Left forelimb (tissue), 1 donor: ENCODE results near the gene MCRS1.
"Not testable (repeated sequence)": the region's sequence is repeated elsewhere in the genome, so short reads cannot be mapped to it uniquely, and the experiment has no call there.

Experiments
- DNase-seq: peaks from one replicate; pipeline ENCODE4 v3.0.0-alpha.2; 2018; ENCODE audit warnings: low spot score

MCRS1 gene

GRCh38 chr12:49567611-49568441 is at the start of gene MCRS1:
Gene MCRS1 (minus strand): TSS chr12:49568142. CDS start chr12:49566731, 1,411 bp downstream.
- DNase-seq = peak; percentile 92

- DNase-seq = no peak
These were observed 48.7 kb upstream of the MCRS1 start for GRCh38 chr12:49616533-49617219.

GRCh38 chr12:49615725-49616124 is 47.8 kb upstream of the MCRS1 start:
- no peak for DNase-seq

GRCh38 chr12:49612210-49612609 is 44.3 kb upstream of the MCRS1 start:
- no peak for DNase-seq

- not testable (repeated sequence) for DNase-seq
These were observed 42.8 kb upstream of the MCRS1 start for GRCh38 chr12:49610785-49611184.

- DNase-seq = no peak
These were observed 41.9 kb upstream of the MCRS1 start for GRCh38 chr12:49609875-49610154.

- DNase-seq = no peak
These were observed 41.3 kb upstream of the MCRS1 start for GRCh38 chr12:49609059-49609874.

GRCh38 chr12:49605539-49605938 is 37.6 kb upstream of the MCRS1 start, which contains the start of gene FAM186B:
Gene FAM186B (minus strand): TSS chr12:49605639. CDS start chr12:49605477, 162 bp downstream.
- DNase-seq = not testable (repeated sequence)

- DNase-seq = no peak
These were observed 36.9 kb upstream of the MCRS1 start for GRCh38 chr12:49604856-49605255.

- DNase-seq = no peak
These were observed 35.8 kb upstream of the MCRS1 start for GRCh38 chr12:49603721-49604120.

- DNase-seq = no peak
These were observed 32.0 kb upstream of the MCRS1 start for GRCh38 chr12:49599961-49600360.

GRCh38 chr12:49598527-49598926 is 30.6 kb upstream of the MCRS1 start:
- no peak for DNase-seq

- no peak for DNase-seq
These were observed 21.0 kb upstream of the MCRS1 start for GRCh38 chr12:49588721-49589516.

GRCh38 chr12:49588281-49588680 is 20.3 kb upstream of the MCRS1 start:
- no peak for DNase-seq

GRCh38 chr12:49587174-49587908 is 19.4 kb upstream of the MCRS1 start:
- DNase-seq = no peak

- DNase-seq = no peak
These were observed 17.8 kb upstream of the MCRS1 start for GRCh38 chr12:49585477-49586459.

GRCh38 chr12:49584591-49584990 is 16.6 kb upstream of the MCRS1 start:
- no peak for DNase-seq

- DNase-seq = no peak
These were observed 15.6 kb upstream of the MCRS1 start for GRCh38 chr12:49583366-49584094.

GRCh38 chr12:49582850-49583249 is 14.9 kb upstream of the MCRS1 start:
- no peak for DNase-seq
